Dendritic cell treated with granulocyte-macrophage colony-stimulating factor and Interleukin-4, amounts not matched to agents 40 ng/mL and 50 ng/mL, for 4 days (primary cell): ENCODE measurements around the gene TNRC18.
A peak's percentile ranks its signal among the peaks of the same experiment; 100 is the strongest.

ENCODE experiments used
- H3K27ac Mint-ChIP-seq: one replicate; pipeline ENCODE4 v1.8.0; 2022; ENCODE audit warnings: mild to moderate bottlenecking, mixed read lengths
- H3K27me3 Mint-ChIP-seq: one replicate; pipeline ENCODE4 v1.8.0; 2022; ENCODE audit warnings: mild to moderate bottlenecking, mixed read lengths
- H3K36me3 Mint-ChIP-seq: one replicate; pipeline ENCODE4 v1.8.0; 2022; ENCODE audit warnings: low read depth, mixed read lengths
- H3K4me1 Mint-ChIP-seq: one replicate; pipeline ENCODE4 v1.8.0; 2022; ENCODE audit warnings: low read depth, mixed read lengths
- H3K4me3 Mint-ChIP-seq: one replicate; pipeline ENCODE4 v1.8.0; 2022; ENCODE audit warnings: mild to moderate bottlenecking, moderate library complexity, mixed read lengths
- H3K9me3 Mint-ChIP-seq: one replicate; pipeline ENCODE4 v1.8.0; 2022; ENCODE audit warnings: mixed read lengths
- intact Hi-C: fragments of 100-400 bp; cut with micrococcal nuclease; formaldehyde crosslinking; loops from one replicate; pipeline ENCODE4 v1.15.0; 2022

Gene TNRC18

GRCh38 chr7:5441840-5442503 is 18.3 kb upstream of the TNRC18 start:
- Mint-ChIP-seq H3K27ac (peak overlapping the region; percentile 44), H3K4me3 (no peak overlapping the region), H3K27me3 (peaks cover 5% of the 10 kb centered on the region), H3K9me3 (no peaks in the 10 kb centered on the region), H3K4me1 (peaks cover 30% of the 10 kb centered on the region), H3K36me3 (peaks cover 10% of the 10 kb centered on the region)
- intact Hi-C loops, result no loop called here

GRCh38 chr7:5439572-5440496 is 16.2 kb upstream of the TNRC18 start:
- Mint-ChIP-seq H3K27me3 (no peaks in the 10 kb centered on the region), H3K4me1 (peaks cover 31% of the 10 kb centered on the region), H3K9me3 (no peaks in the 10 kb centered on the region), H3K4me3 (no peak overlapping the region), H3K27ac (no peak overlapping the region), H3K36me3 (peaks cover 11% of the 10 kb centered on the region)
- intact Hi-C loops, result no loop called here

DNA sequence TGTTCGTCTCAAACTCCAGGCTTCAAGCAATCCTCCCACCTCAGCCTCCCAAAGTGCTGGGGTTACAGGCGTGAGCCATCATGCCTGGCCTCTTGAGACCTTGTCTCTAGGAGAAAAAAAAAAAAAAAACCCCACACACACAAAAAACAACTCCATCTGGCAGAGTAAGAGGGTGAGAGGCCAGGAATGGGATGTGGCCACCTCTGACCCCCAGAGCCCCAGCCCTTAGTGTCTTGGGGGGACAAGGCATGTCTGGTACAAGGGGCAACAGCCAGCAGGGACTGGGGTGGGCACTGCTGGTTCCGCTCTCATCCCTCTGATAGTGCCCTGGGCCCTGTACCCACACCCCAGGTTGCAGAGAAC is 15.6 kb upstream of the TNRC18 start:
- Mint-ChIP-seq H3K27me3 (no peaks in the 10 kb centered on the region), H3K9me3 (no peaks in the 10 kb centered on the region), H3K27ac (no peak overlapping the region), H3K36me3 (peaks cover 11% of the 10 kb centered on the region), H3K4me3 (no peak overlapping the region), H3K4me1 (peaks cover 37% of the 10 kb centered on the region)
- intact Hi-C loops, result no loop called here

DNA sequence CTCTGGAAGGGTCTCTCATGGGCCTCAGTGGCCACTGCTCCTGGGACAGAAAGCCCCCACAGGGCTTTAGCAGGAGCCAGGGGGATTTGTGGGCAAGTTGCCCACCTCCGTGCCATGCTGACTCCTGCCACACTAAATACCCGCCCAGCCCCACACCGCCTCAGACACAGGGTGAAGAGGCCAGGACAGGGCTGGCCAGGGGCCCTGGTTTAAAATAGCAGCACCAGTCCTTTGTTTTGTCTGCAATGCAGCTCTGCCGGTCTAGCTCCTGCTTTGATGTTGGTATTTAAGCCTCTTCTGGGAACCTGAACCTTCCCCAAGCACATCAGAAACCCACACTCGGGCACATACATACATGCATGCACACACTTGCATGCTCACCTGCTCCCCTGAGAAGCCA is 14.4 kb upstream of the TNRC18 start:
- Mint-ChIP-seq H3K4me3 (no peak overlapping the region), H3K27ac (no peak overlapping the region), H3K36me3 (peaks cover 18% of the 10 kb centered on the region), H3K27me3 (no peaks in the 10 kb centered on the region), H3K9me3 (peaks cover 7% of the 10 kb centered on the region), H3K4me1 (peaks cover 37% of the 10 kb centered on the region)
- intact Hi-C loops, result no loop called here

DNA sequence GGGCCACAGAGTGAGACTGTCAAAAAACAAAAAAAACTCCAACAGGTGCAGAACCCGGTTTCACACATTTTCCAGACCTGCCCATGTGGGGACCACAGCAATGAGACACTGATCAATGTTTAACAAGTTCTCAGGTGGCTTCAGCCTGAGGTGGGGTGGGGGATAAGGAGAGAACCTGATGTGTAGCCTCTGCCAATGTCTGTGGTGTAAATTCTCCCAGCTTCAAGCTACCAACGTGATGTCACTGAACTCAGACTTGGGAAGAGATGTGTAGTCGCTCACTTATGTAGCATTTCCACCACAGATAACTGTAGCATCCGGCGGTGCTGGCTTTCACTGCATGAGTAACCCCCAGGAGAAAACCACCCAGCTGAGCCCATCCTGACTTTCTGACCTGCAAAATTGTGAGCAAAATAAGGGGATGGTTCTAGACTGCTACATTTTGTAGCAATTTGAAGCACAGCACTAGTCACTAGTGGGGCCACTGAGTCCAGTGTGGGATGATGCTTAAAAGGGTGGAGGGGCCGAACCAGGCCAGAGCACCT is 13.8 kb upstream of the TNRC18 start:
- Mint-ChIP-seq H3K36me3 (peaks cover 24% of the 10 kb centered on the region), H3K27me3 (no peaks in the 10 kb centered on the region), H3K4me1 (peaks cover 32% of the 10 kb centered on the region), H3K4me3 (no peak overlapping the region), H3K27ac (no peak overlapping the region), H3K9me3 (peaks cover 10% of the 10 kb centered on the region)
- intact Hi-C loops, result no loop called here

DNA sequence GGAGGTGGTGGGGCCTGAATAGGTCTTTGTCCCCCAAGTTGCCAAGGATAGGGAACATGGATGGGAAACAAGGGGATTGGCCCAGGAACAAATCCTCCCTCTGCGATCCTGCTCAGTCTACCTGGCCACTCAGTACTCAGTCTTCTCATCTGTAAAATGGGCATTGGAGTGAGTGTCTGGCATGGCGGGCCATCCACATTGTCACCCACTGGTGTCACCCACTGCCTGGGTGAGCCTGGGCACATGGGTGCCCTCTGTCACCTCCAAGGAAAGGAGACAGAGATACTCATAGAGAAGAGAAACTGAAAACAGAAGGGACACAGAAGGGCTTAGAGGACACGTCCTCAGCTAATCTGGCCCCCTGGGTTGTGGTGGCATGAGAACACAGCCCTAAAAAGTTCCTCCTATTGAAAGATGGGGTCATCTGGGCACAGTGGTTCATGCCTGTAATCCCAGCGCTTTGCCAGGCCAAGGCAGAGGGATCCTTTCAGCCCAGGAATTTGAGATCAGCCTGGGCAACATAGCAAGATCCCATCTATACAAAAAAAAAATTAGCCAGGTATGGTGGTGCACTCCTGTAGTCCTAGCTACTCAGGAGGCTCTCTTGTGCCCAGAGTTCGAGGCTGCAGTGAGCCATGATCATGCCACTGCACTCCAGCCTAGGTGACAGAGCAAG is 12.5 kb upstream of the TNRC18 start:
- no peaks in the 10 kb centered on the region for H3K27me3 Mint-ChIP-seq
- peaks cover 10% of the 10 kb centered on the region for H3K9me3 Mint-ChIP-seq
- intact Hi-C loops, result no loop called here
- H3K27ac Mint-ChIP-seq, result no peak overlapping the region
- no peak overlapping the region for H3K4me3 Mint-ChIP-seq
- peaks cover 36% of the 10 kb centered on the region for H3K36me3 Mint-ChIP-seq
- peaks cover 25% of the 10 kb centered on the region for H3K4me1 Mint-ChIP-seq

DNA sequence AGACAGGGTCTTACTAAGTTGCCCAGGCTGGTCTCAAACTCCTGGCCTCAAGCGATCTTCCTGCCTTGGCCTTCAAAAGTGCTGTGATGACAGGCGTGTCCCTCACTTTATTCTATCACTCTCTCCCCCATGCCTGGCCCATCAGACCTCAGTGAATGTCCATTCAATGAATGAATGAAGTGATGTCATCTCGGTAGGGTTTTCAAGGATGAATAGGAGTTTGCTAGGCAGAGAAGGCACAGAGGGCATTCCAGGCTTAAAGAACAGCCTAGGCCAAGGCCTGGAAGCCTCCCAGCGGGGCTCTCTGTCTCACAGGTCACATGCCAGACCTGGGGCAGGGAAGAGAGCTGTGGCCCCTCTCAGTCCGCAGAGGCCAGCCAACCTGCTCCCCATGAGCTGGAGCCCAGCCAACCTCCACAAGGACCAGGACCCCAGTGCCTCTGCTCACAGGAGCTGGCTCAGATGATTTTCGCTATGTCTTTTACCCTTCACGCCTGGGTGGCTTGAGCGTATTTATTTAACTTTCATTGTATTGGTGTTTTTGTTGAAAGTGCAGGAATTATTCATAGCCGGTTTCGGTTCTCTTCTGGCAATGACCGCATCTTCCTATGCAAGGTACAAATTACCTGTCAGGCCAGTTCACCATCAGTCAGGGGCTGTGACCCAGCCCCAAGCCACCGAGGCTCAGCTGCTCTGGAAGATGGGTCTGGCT is 11.8 kb upstream of the TNRC18 start:
- Mint-ChIP-seq H3K36me3 (peaks cover 37% of the 10 kb centered on the region), H3K27ac (no peak overlapping the region), H3K4me3 (no peak overlapping the region), H3K9me3 (peaks cover 10% of the 10 kb centered on the region), H3K4me1 (peaks cover 32% of the 10 kb centered on the region), H3K27me3 (peaks cover 1% of the 10 kb centered on the region)
- intact Hi-C loops, result no loop called here

- Mint-ChIP-seq H3K4me1 (peaks cover 46% of the 10 kb centered on the region), H3K4me3 (no peak overlapping the region), H3K9me3 (peaks cover 10% of the 10 kb centered on the region), H3K27me3 (peaks cover 9% of the 10 kb centered on the region), H3K27ac (no peak overlapping the region), H3K36me3 (peaks cover 51% of the 10 kb centered on the region)
- intact Hi-C loops, result no loop called here
Measured at GRCh38 chr7:5433181-5433580, 9.5 kb upstream of the TNRC18 start.

- Mint-ChIP-seq H3K36me3 (peaks cover 53% of the 10 kb centered on the region), H3K4me1 (peaks cover 46% of the 10 kb centered on the region), H3K27ac (no peak overlapping the region), H3K27me3 (peaks cover 9% of the 10 kb centered on the region), H3K4me3 (no peak overlapping the region), H3K9me3 (peaks cover 10% of the 10 kb centered on the region)
- intact Hi-C loops, result no loop called here
Measured at GRCh38 chr7:5432691-5433090, 9.1 kb upstream of the TNRC18 start.

DNA sequence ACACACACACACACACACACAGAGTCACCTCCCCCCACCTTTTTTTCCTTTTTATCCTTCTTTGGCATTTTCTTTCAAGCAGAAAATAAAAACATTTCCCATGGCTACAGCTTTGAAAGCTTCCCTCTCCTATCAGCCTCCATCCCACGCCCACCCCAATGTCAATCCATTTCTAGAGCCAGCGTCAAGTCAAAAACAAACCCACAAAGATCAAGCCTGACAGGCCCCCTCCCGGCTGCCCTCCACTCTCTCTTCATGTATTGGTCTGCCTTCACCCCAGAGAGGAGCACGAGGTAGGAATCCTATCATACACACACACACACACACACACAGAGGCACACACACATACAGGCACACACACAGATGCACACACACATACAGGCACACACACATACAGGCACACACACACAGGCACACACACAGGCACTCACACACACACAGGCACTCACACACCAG is 8.0 kb upstream of the TNRC18 start:
- Mint-ChIP-seq H3K9me3 (peaks cover 10% of the 10 kb centered on the region), H3K27ac (peak overlapping the region; percentile 6), H3K27me3 (peaks cover 9% of the 10 kb centered on the region), H3K36me3 (peaks cover 56% of the 10 kb centered on the region), H3K4me3 (no peak overlapping the region), H3K4me1 (peaks cover 51% of the 10 kb centered on the region)
- intact Hi-C loops, result no loop called here

GRCh38 chr7:5430612-5430947 is 6.9 kb upstream of the TNRC18 start:
- intact Hi-C loops, result no loop called here
- peaks cover 10% of the 10 kb centered on the region for H3K9me3 Mint-ChIP-seq
- H3K36me3 Mint-ChIP-seq, result peaks cover 65% of the 10 kb centered on the region
- H3K27ac Mint-ChIP-seq, result peak overlapping the region; percentile 100
- H3K27me3 Mint-ChIP-seq, result peaks cover 9% of the 10 kb centered on the region
- no peak overlapping the region for H3K4me3 Mint-ChIP-seq
- peaks cover 51% of the 10 kb centered on the region for H3K4me1 Mint-ChIP-seq

DNA sequence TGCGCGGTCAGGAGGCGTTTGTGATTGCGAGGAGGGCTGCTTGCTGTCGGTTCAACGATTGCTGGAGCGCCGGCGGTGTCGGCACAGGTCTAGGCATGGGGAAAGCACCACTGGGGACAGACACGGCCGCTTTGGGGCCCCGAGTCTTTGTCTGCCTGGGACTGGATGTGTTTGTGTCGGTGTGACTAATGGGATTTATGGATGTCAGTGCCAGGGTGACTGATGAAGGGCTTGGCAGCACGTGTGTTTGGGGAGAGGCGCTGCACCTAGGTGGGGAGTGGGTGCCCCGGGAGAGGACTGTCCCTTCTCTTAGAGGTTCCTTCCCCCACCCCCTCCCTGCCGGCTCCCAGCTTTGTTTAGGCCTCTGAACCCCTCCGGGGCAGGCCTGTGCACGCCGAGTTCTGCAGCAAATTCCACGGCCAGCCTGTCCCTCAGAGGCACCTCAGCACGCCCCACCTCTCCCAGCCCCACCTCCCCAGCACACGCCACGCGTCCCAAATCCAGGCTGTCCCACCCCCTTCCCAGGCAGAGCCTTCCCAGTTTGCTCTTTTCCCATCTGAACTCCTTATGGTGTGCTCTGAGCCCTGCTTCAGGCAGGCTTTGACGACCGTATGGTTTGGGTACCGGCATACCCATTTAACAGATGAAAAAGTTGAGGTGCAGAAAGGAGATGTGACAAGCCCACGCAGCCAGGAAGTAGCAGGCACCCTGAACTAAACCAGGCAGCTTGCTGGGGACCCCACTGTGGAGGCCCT is 6.4 kb upstream of the TNRC18 start:
- intact Hi-C loops, result no loop called here
- H3K4me3 Mint-ChIP-seq, result peak overlapping the region; percentile 100
- peaks cover 10% of the 10 kb centered on the region for H3K9me3 Mint-ChIP-seq

More for the DNA sequence above, 6.4 kb upstream of the TNRC18 start:
- Mint-ChIP-seq H3K4me1 (peaks cover 51% of the 10 kb centered on the region), H3K27me3 (peaks cover 9% of the 10 kb centered on the region), H3K27ac (peak overlapping the region; percentile 100), H3K36me3 (peaks cover 70% of the 10 kb centered on the region)
